Activated naive CD8-positive, alpha-beta T cell treated with anti-CD3 and anti-CD28 coated beads for 36 hours (primary cell): ENCODE results near the gene UGT8. TPM values are rescaled to one million over a fixed set of nuclear protein-coding genes. Genes with fewer than 3 reads are reported as not detected.
"Not testable (repeated sequence)": the region's sequence is repeated elsewhere in the genome, so short reads cannot be mapped to it uniquely, and the experiment has no call there.

Source experiments
- DNase-seq: peaks from one replicate; pipeline ENCODE4 v3.0.0; 2021
- H3K27ac Mint-ChIP-seq: one replicate; pipeline ENCODE4 v1.8.0; 2022; ENCODE audit warnings: mild to moderate bottlenecking, moderate library complexity, mixed read lengths
- H3K27me3 Mint-ChIP-seq: one replicate; pipeline ENCODE4 v1.8.0; 2022; ENCODE audit warnings: mild to moderate bottlenecking, mixed read lengths
- H3K36me3 Mint-ChIP-seq: one replicate; pipeline ENCODE4 v1.8.0; 2021; ENCODE audit warnings: mild to moderate bottlenecking, mixed read lengths
- H3K4me1 Mint-ChIP-seq: one replicate; pipeline ENCODE4 v1.8.0; 2021; ENCODE audit warnings: mixed read lengths
- H3K4me3 Mint-ChIP-seq: one replicate; pipeline ENCODE4 v1.8.0; 2022; ENCODE audit warnings: mild to moderate bottlenecking, moderate library complexity, mixed read lengths
- H3K9me3 Mint-ChIP-seq: one replicate; pipeline ENCODE4 v1.8.0; 2022; ENCODE audit warnings: mixed read lengths
- total RNA-seq, 2 experiments: library from RNA; stranded (reverse); gene quantifications; one replicate each; pipeline ENCODE4 v1.2.3, GENCODE V29; 2021

The UGT8 gene
- total RNA-seq, 2 experiments from 2014 or later, result 0.12 to 0.30 TPM

GRCh38 chr4:114599231-114599902 is 760 bp downstream of the UGT8 start:
- peaks cover 9% of the 10 kb centered on the region for H3K4me1 Mint-ChIP-seq
- H3K36me3 Mint-ChIP-seq, result no peaks in the 10 kb centered on the region
- H3K27ac Mint-ChIP-seq, result no peak overlapping the region
- H3K4me3 Mint-ChIP-seq, result peak overlapping the region; percentile 64
- no peak for DNase-seq
- no peaks in the 10 kb centered on the region for H3K9me3 Mint-ChIP-seq
- peaks cover 44% of the 10 kb centered on the region for H3K27me3 Mint-ChIP-seq

- Mint-ChIP-seq H3K9me3 (no peaks in the 10 kb centered on the region), H3K27me3 (peaks cover 42% of the 10 kb centered on the region), H3K36me3 (no peaks in the 10 kb centered on the region), H3K4me3 (peak overlapping the region; percentile 64), H3K27ac (no peak overlapping the region), H3K4me1 (peaks cover 9% of the 10 kb centered on the region)
- no peak for DNase-seq
Measured at GRCh38 chr4:114599903-114600552, 1.4 kb downstream of the UGT8 start.

GRCh38 chr4:114600672-114601071 is 2.1 kb downstream of the UGT8 start:
- peaks cover 9% of the 10 kb centered on the region for H3K4me1 Mint-ChIP-seq
- DNase-seq, result no peak
- no peak overlapping the region for H3K27ac Mint-ChIP-seq
- no peaks in the 10 kb centered on the region for H3K36me3 Mint-ChIP-seq
- H3K27me3 Mint-ChIP-seq, result peaks cover 36% of the 10 kb centered on the region
- H3K4me3 Mint-ChIP-seq, result no peak overlapping the region
- H3K9me3 Mint-ChIP-seq, result no peaks in the 10 kb centered on the region

- Mint-ChIP-seq H3K36me3 (no peaks in the 10 kb centered on the region), H3K4me1 (peaks cover 9% of the 10 kb centered on the region), H3K4me3 (no peak overlapping the region), H3K27me3 (peaks cover 31% of the 10 kb centered on the region), H3K27ac (no peak overlapping the region), H3K9me3 (no peaks in the 10 kb centered on the region)
- DNase-seq, result no peak
Measured at GRCh38 chr4:114601304-114602052, 2.9 kb downstream of the UGT8 start.

- Mint-ChIP-seq H3K9me3 (no peaks in the 10 kb centered on the region), H3K27me3 (peaks cover 24% of the 10 kb centered on the region), H3K4me1 (peaks cover 9% of the 10 kb centered on the region), H3K27ac (no peak overlapping the region), H3K36me3 (no peaks in the 10 kb centered on the region), H3K4me3 (no peak overlapping the region)
- DNase-seq, result no peak
Measured at GRCh38 chr4:114603497-114603896, 4.9 kb downstream of the UGT8 start.

GRCh38 chr4:114606245-114606644 is 7.6 kb downstream of the UGT8 start:
- Mint-ChIP-seq H3K27ac (no peak overlapping the region), H3K27me3 (no peaks in the 10 kb centered on the region), H3K9me3 (no peaks in the 10 kb centered on the region), H3K4me1 (no peaks in the 10 kb centered on the region), H3K4me3 (no peak overlapping the region), H3K36me3 (no peaks in the 10 kb centered on the region)
- no peak for DNase-seq

- Mint-ChIP-seq H3K4me1 (no peaks in the 10 kb centered on the region), H3K27me3 (no peaks in the 10 kb centered on the region), H3K36me3 (no peaks in the 10 kb centered on the region), H3K4me3 (no peak overlapping the region), H3K9me3 (no peaks in the 10 kb centered on the region), H3K27ac (no peak overlapping the region)
- no peak for DNase-seq
Measured at GRCh38 chr4:114607056-114607455, 8.4 kb downstream of the UGT8 start.

- H3K27me3 Mint-ChIP-seq, result no peaks in the 10 kb centered on the region
- no peaks in the 10 kb centered on the region for H3K9me3 Mint-ChIP-seq
- no peak for DNase-seq
- H3K27ac Mint-ChIP-seq, result no peak overlapping the region
- H3K4me3 Mint-ChIP-seq, result no peak overlapping the region
- no peaks in the 10 kb centered on the region for H3K36me3 Mint-ChIP-seq
- no peaks in the 10 kb centered on the region for H3K4me1 Mint-ChIP-seq
Measured at GRCh38 chr4:114613560-114613959, 15.0 kb downstream of the UGT8 start.

GRCh38 chr4:114615435-114615834 is 16.8 kb downstream of the UGT8 start:
- no peak for DNase-seq
- no peak overlapping the region for H3K27ac Mint-ChIP-seq
- H3K4me3 Mint-ChIP-seq, result no peak overlapping the region
- no peaks in the 10 kb centered on the region for H3K9me3 Mint-ChIP-seq
- no peaks in the 10 kb centered on the region for H3K27me3 Mint-ChIP-seq
- H3K4me1 Mint-ChIP-seq, result no peaks in the 10 kb centered on the region
- no peaks in the 10 kb centered on the region for H3K36me3 Mint-ChIP-seq

GRCh38 chr4:114616036-114616435 is 17.4 kb downstream of the UGT8 start:
- not testable (repeated sequence) for H3K36me3 Mint-ChIP-seq, DNase-seq, H3K27me3 Mint-ChIP-seq, H3K27ac Mint-ChIP-seq, H3K9me3 Mint-ChIP-seq, H3K4me1 Mint-ChIP-seq, H3K4me3 Mint-ChIP-seq

- Mint-ChIP-seq H3K4me1 (no peaks in the 10 kb centered on the region), H3K36me3 (no peaks in the 10 kb centered on the region), H3K4me3 (no peak overlapping the region), H3K27me3 (peaks cover 3% of the 10 kb centered on the region), H3K9me3 (no peaks in the 10 kb centered on the region), H3K27ac (no peak overlapping the region)
- no peak for DNase-seq
Measured at GRCh38 chr4:114626196-114626595, 27.6 kb downstream of the UGT8 start.

- no peak for DNase-seq
- no peaks in the 10 kb centered on the region for H3K9me3 Mint-ChIP-seq
- no peaks in the 10 kb centered on the region for H3K4me1 Mint-ChIP-seq
- H3K36me3 Mint-ChIP-seq, result no peaks in the 10 kb centered on the region
- H3K27me3 Mint-ChIP-seq, result peaks cover 3% of the 10 kb centered on the region
- H3K27ac Mint-ChIP-seq, result no peak overlapping the region
- H3K4me3 Mint-ChIP-seq, result no peak overlapping the region
Measured at GRCh38 chr4:114636192-114636935, 37.8 kb downstream of the UGT8 start.

GRCh38 chr4:114642173-114642780 is 43.7 kb downstream of the UGT8 start:
- Mint-ChIP-seq H3K9me3 (no peaks in the 10 kb centered on the region), H3K27me3 (no peaks in the 10 kb centered on the region), H3K36me3 (no peaks in the 10 kb centered on the region), H3K4me1 (no peaks in the 10 kb centered on the region), H3K27ac (no peak overlapping the region), H3K4me3 (no peak overlapping the region)
- no peak for DNase-seq

- no peaks in the 10 kb centered on the region for H3K4me1 Mint-ChIP-seq
- no peaks in the 10 kb centered on the region for H3K36me3 Mint-ChIP-seq
- H3K27me3 Mint-ChIP-seq, result peaks cover 12% of the 10 kb centered on the region
- no peak overlapping the region for H3K27ac Mint-ChIP-seq
- no peaks in the 10 kb centered on the region for H3K9me3 Mint-ChIP-seq
- DNase-seq, result no peak
- H3K4me3 Mint-ChIP-seq, result no peak overlapping the region
Measured at GRCh38 chr4:114649908-114650307, 51.3 kb downstream of the UGT8 start.

- H3K4me3 Mint-ChIP-seq, result no peak overlapping the region
- no peaks in the 10 kb centered on the region for H3K9me3 Mint-ChIP-seq
- no peak overlapping the region for H3K27ac Mint-ChIP-seq
- no peak for DNase-seq
- peaks cover 9% of the 10 kb centered on the region for H3K27me3 Mint-ChIP-seq
- no peaks in the 10 kb centered on the region for H3K4me1 Mint-ChIP-seq
- no peaks in the 10 kb centered on the region for H3K36me3 Mint-ChIP-seq
Measured at GRCh38 chr4:114653675-114654074, 55.1 kb downstream of the UGT8 start.
